GM23338 (cell line): ENCODE data around the gene LRBA. TPM values are rescaled to one million over a fixed set of nuclear protein-coding genes. Genes with fewer than 3 reads are reported as not detected.

ENCODE experiments used
- ATAC-seq: fragments of 200-7000 bp; cut with Tn5 transposase; 3 replicates; pipeline ENCODE4 v1.9.1; 2020
- DNase-seq: peaks from one replicate; pipeline ENCODE4 v3.0.0-alpha.2; 2015; ENCODE audit warnings: low spot score
- H2AFZ ChIP-seq: fragments of 200-600 bp; sonication (generic); 2 replicates; pipeline ENCODE4 v1.8.0; 2016; ENCODE audit warnings: antibody characterized with exemption, mild to moderate bottlenecking, moderate library complexity
- H3F3A ChIP-seq: fragments of 200-600 bp; sonication (generic); replicated peaks from 2 replicates; pipeline ENCODE4 v1.8.0; 2017; ENCODE audit warnings: antibody characterized with exemption, mixed run types, low read depth
- H3K27ac ChIP-seq: fragments of 200-600 bp; sonication (generic); 2 replicates; pipeline ENCODE4 v1.6.1; 2016; ENCODE audit warnings: low read depth
- H3K27me3 ChIP-seq: fragments of 200-600 bp; sonication (generic); 2 replicates; pipeline ENCODE4 v1.8.0; 2016; ENCODE audit warnings: mild to moderate bottlenecking, mixed run types, moderate library complexity; ENCODE audit not compliant: insufficient read depth
- H3K36me3 ChIP-seq: fragments of 200-600 bp; sonication (generic); 2 replicates; pipeline ENCODE4 v1.8.0; 2016; ENCODE audit warnings: mild to moderate bottlenecking; ENCODE audit not compliant: insufficient read depth
- H3K4me1 ChIP-seq: fragments of 200-600 bp; sonication (generic); 2 replicates; pipeline ENCODE4 v1.8.0; 2016; ENCODE audit warnings: mild to moderate bottlenecking, moderate library complexity; ENCODE audit not compliant: insufficient read depth
- H3K4me2 ChIP-seq: fragments of 200-600 bp; sonication (generic); 2 replicates; pipeline ENCODE4 v1.7.1; 2017; ENCODE audit warnings: mixed run types
- H3K4me3 ChIP-seq: fragments of 200-600 bp; sonication (generic); 2 replicates; pipeline ENCODE4 v1.6.1; 2016; ENCODE audit warnings: mixed run types
- H3K79me2 ChIP-seq: fragments of 200-600 bp; sonication (generic); replicated peaks from 2 replicates; pipeline ENCODE4 v1.8.0; 2017; ENCODE audit warnings: mild to moderate bottlenecking; ENCODE audit not compliant: insufficient read depth
- H3K9me2 ChIP-seq: fragments of 200-600 bp; sonication (generic); 2 replicates; pipeline ENCODE4 v1.8.0; 2017; ENCODE audit not compliant: insufficient read depth
- H4K20me1 ChIP-seq: fragments of 200-600 bp; sonication (generic); replicated peaks from 2 replicates; pipeline ENCODE4 v1.8.0; 2017; ENCODE audit warnings: mild to moderate bottlenecking; ENCODE audit not compliant: insufficient read depth
- H3K27ac Mint-ChIP-seq: 2 replicates; pipeline ENCODE4 v1.8.0; 2020; ENCODE audit warnings: inconsistent platforms, mild to moderate bottlenecking, moderate library complexity, mixed read lengths
- H3K27me3 Mint-ChIP-seq: 3 replicates; pipeline ENCODE4 v1.8.0; 2022; ENCODE audit warnings: low read depth, mild to moderate bottlenecking, moderate library complexity, mixed read lengths, inconsistent platforms; ENCODE audit not compliant: insufficient read depth, poor library complexity
- H3K36me3 Mint-ChIP-seq: 3 replicates; pipeline ENCODE4 v1.8.0; 2021; ENCODE audit warnings: low read depth, mild to moderate bottlenecking, inconsistent platforms, moderate library complexity, mixed read lengths
- H3K4me1 Mint-ChIP-seq: 3 replicates; pipeline ENCODE4 v1.8.0; 2020; ENCODE audit warnings: mild to moderate bottlenecking, inconsistent platforms, mixed read lengths
- H3K4me3 Mint-ChIP-seq: 3 replicates; pipeline ENCODE4 v1.8.0; 2021; ENCODE audit warnings: moderate library complexity, mild to moderate bottlenecking, inconsistent platforms, mixed read lengths
- H3K9me3 Mint-ChIP-seq: 3 replicates; pipeline ENCODE4 v1.8.0; 2020; ENCODE audit warnings: moderate library complexity, mild to moderate bottlenecking, inconsistent platforms, mixed read lengths
- CREB1 ChIP-seq: fragments of 250-450 bp; sonication (Bioruptor Pico); IDR thresholded peaks from 2 replicates; pipeline ENCODE4 v1.5.0; 2020; ENCODE audit warnings: low read depth, mild to moderate bottlenecking, moderate library complexity
- EZH2phosphoT487 ChIP-seq: fragments of 200-600 bp; sonication (generic); IDR thresholded peaks from one replicate; pipeline ENCODE4 v1.8.1; 2018; ENCODE audit warnings: antibody characterized with exemption; ENCODE audit not compliant: unreplicated experiment
- STAT1 ChIP-seq: IDR thresholded peaks from one replicate; pipeline ENCODE4 v1.6.1; 2016; ENCODE audit warnings: antibody characterized with exemption; ENCODE audit not compliant: unreplicated experiment
- ZNF114 ChIP-seq: fragments of 250-450 bp; sonication (Bioruptor Pico); IDR thresholded peaks from 2 replicates; pipeline ENCODE4 v1.5.0; 2020; ENCODE audit warnings: mild to moderate bottlenecking, moderate library complexity
- ZNF331 ChIP-seq: fragments of 250-450 bp; sonication (Bioruptor Pico); IDR thresholded peaks from 2 replicates; pipeline ENCODE4 v1.5.0; 2020; ENCODE audit warnings: low read depth, mild to moderate bottlenecking, moderate library complexity
- polyA plus RNA-seq: library from polyadenylated mRNA; unstranded; fragments of >200 nt; fragmentation: Nextera tagmentation; extraction: Ambion mirVana; gene quantifications from 2 replicates; pipeline ENCODE4 v1.2.1, GENCODE V29; 2016
- total RNA-seq: library from RNA; depleted of rRNA; stranded (reverse); fragments of >200 nt; shearing (Covaris generic); gene quantifications from 2 replicates; pipeline ENCODE4 v1.2.3, GENCODE V29; 2014
- TF ChIP-seq, protein P1 (sequence below), 2 experiments: fragments of 200-600 bp in 1 of 2; sonication (generic) in 1 of 2; conservative IDR thresholded peaks; 2 replicates each; pipeline versions ENCODE4 v1.5.1 to v1.6.1; 2016 to 2017; ENCODE audit warnings: antibody characterized with exemption in 2 of 2, low read depth in 2 of 2, mild to moderate bottlenecking in 2 of 2, moderate library complexity in 1 of 2
- TF ChIP-seq, protein P2 (sequence below): IDR thresholded peaks from one replicate; pipeline ENCODE4 v1.6.1; 2018; ENCODE audit warnings: antibody characterized with exemption; ENCODE audit not compliant: unreplicated experiment

LRBA gene
- total and polyA plus RNA-seq, 2 experiments from 2014 or later, result 23.3 to 126 TPM

DNA sequence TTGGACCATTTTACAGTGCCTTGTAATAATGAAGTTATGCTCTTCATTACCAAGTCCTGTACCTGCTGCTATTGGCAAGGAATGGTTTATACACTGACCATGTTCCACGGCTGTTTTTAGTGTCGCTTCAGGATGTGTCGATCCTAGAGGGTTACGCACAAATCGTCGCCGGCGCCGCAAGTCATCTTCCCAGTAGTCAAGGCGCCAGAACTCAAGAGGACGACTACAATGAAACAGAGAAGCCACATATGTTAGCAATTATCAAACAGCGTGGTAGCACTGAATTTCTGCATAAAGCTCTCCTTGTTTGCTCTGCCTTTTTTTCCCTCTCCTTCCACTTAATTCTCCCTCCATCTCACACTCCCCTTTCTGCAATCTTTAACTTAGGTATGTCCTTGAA is 416.2 kb downstream of the LRBA start:
- no peak overlapping the region for H3K4me2 ChIP-seq
- H3K4me1 ChIP-seq, result no peaks in the 10 kb centered on the region
- Mint-ChIP-seq H3K36me3 (no peaks in the 10 kb centered on the region; the same call in 2 of the 3 replicates), H3K9me3 (no peaks in the 10 kb centered on the region), H3K4me1 (peaks cover 2% of the 10 kb centered on the region; the same call in 2 of the 3 replicates), H3K4me3 (no peak overlapping the region), H3K27ac (no peak overlapping the region), H3K27me3 (no peaks in the 10 kb centered on the region)
- no peaks in the 10 kb centered on the region for H3K27me3 ChIP-seq
- DNase-seq (no peak), ATAC-seq (no peak)
- TF ChIP-seq ZNF331 (CRISPR knock-in tag) (no peak), EZH2phosphoT487 (no peak), ZNF114 (CRISPR knock-in tag) (no peak)
- H3K36me3 ChIP-seq, result no peaks in the 10 kb centered on the region
- no peaks in the 10 kb centered on the region for H3K9me2 ChIP-seq
- no peak overlapping the region for H2AFZ ChIP-seq
- no peak overlapping the region for H3K27ac ChIP-seq
- no peaks in the 10 kb centered on the region for H4K20me1 ChIP-seq
- H3K79me2 ChIP-seq, result no peaks in the 10 kb centered on the region
- no peak overlapping the region for H3K4me3 ChIP-seq
- H3F3A ChIP-seq, result no peaks in the 10 kb centered on the region

DNA sequence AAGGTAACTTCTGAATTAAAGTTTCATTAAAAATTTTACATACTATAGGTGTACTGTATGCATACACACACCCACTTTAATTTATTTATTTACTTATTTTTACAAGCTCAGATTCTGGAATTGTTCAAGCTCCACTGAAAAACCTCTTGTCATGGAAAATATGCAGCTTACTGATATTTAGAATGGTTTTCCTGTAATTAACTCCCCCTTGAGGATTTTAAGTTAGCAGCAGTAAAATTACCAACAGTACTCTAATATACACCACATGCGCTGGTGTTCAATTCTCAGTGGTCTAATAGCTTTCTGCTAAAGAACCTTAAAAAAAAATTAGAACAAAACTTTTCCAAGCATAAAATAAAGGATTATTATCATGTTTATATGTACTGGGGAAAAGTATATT is 421.1 kb downstream of the LRBA start:
- no peaks in the 10 kb centered on the region for H3K9me2 ChIP-seq
- H3K27me3 ChIP-seq, result no peaks in the 10 kb centered on the region
- ATAC-seq (no peak), DNase-seq (no peak)
- H3F3A ChIP-seq, result no peaks in the 10 kb centered on the region
- H3K4me2 ChIP-seq, result no peak overlapping the region
- H3K36me3 ChIP-seq, result no peaks in the 10 kb centered on the region
- Mint-ChIP-seq H3K36me3 (peaks cover 5% of the 10 kb centered on the region; the same call in 1 of the 3 replicates), H3K4me1 (peaks cover 17% of the 10 kb centered on the region), H3K27ac (no peak overlapping the region), H3K27me3 (peaks cover 7% of the 10 kb centered on the region), H3K9me3 (no peaks in the 10 kb centered on the region), H3K4me3 (no peak overlapping the region)
- H4K20me1 ChIP-seq, result no peaks in the 10 kb centered on the region
- no peak overlapping the region for H3K4me3 ChIP-seq
- no peak for TF ChIP-seq EZH2phosphoT487
- TF ChIP-seq, protein P1, sequence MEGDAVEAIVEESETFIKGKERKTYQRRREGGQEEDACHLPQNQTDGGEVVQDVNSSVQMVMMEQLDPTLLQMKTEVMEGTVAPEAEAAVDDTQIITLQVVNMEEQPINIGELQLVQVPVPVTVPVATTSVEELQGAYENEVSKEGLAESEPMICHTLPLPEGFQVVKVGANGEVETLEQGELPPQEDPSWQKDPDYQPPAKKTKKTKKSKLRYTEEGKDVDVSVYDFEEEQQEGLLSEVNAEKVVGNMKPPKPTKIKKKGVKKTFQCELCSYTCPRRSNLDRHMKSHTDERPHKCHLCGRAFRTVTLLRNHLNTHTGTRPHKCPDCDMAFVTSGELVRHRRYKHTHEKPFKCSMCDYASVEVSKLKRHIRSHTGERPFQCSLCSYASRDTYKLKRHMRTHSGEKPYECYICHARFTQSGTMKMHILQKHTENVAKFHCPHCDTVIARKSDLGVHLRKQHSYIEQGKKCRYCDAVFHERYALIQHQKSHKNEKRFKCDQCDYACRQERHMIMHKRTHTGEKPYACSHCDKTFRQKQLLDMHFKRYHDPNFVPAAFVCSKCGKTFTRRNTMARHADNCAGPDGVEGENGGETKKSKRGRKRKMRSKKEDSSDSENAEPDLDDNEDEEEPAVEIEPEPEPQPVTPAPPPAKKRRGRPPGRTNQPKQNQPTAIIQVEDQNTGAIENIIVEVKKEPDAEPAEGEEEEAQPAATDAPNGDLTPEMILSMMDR (conservative IDR thresholded peaks at IDR 0.05; ENCODE audit: low read depth in 2 of 2), result peak in 1 of 2 experiments; percentile 24; a peak in 2 of 4 replicates
- peaks cover 21% of the 10 kb centered on the region for H3K4me1 ChIP-seq
- H3K27ac ChIP-seq, result no peak overlapping the region
- H3K79me2 ChIP-seq, result no peaks in the 10 kb centered on the region
- H2AFZ ChIP-seq, result no peak overlapping the region

DNA sequence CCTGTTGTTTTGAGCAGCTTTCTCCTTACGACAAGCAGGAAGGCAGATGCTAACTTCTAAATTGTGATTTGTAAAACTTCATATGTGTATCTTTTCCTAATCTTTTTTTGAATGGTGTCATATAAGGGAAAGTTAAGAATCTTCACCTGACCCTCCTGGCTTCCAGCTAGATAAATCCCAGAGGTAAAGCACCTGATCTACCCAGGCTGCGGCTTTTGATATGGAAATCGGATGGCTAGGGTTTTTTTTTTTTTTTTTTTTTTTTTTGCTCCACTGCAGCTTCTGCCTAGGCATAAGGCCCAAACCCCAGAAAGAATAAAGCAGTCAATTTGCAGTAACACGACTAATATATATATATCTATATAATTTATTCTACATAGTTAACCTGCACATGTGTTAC is 423.2 kb downstream of the LRBA start:
- H3F3A ChIP-seq, result no peaks in the 10 kb centered on the region
- no peaks in the 10 kb centered on the region for H3K9me2 ChIP-seq
- no peak overlapping the region for H2AFZ ChIP-seq
- Mint-ChIP-seq H3K27me3 (peaks cover 7% of the 10 kb centered on the region), H3K4me3 (peak overlapping the region; percentile 61), H3K4me1 (peaks cover 17% of the 10 kb centered on the region), H3K36me3 (0 out of 3 replicates have a peak, but pooled peaks cover 5% of the 10 kb centered on the region), H3K9me3 (no peaks in the 10 kb centered on the region), H3K27ac (peak overlapping the region; percentile 33; the same call in 1 of the 2 replicates)
- H3K27ac ChIP-seq, result peak overlapping the region; percentile 39; the same call in 1 of the 2 replicates
- H4K20me1 ChIP-seq, result no peaks in the 10 kb centered on the region
- peak; percentile 73 for ATAC-seq
- H3K4me2 ChIP-seq, result peak overlapping the region; percentile 70
- H3K4me3 ChIP-seq, result peak overlapping the region; percentile 39
- peaks cover under 1% of the 10 kb centered on the region; the same call in 1 of the 2 replicates for H3K27me3 ChIP-seq
- H3K36me3 ChIP-seq, result no peaks in the 10 kb centered on the region
- peaks cover 21% of the 10 kb centered on the region for H3K4me1 ChIP-seq
- H3K79me2 ChIP-seq, result no peaks in the 10 kb centered on the region
- peak; percentile 63 for DNase-seq
- TF ChIP-seq CREB1 (no peak), STAT1 (no peak), ZNF331 (CRISPR knock-in tag) (no peak)
- TF ChIP-seq, protein P1 (conservative IDR thresholded peaks at IDR 0.05; ENCODE audit: low read depth in 2 of 2), result no peak
- TF ChIP-seq, protein P2, sequence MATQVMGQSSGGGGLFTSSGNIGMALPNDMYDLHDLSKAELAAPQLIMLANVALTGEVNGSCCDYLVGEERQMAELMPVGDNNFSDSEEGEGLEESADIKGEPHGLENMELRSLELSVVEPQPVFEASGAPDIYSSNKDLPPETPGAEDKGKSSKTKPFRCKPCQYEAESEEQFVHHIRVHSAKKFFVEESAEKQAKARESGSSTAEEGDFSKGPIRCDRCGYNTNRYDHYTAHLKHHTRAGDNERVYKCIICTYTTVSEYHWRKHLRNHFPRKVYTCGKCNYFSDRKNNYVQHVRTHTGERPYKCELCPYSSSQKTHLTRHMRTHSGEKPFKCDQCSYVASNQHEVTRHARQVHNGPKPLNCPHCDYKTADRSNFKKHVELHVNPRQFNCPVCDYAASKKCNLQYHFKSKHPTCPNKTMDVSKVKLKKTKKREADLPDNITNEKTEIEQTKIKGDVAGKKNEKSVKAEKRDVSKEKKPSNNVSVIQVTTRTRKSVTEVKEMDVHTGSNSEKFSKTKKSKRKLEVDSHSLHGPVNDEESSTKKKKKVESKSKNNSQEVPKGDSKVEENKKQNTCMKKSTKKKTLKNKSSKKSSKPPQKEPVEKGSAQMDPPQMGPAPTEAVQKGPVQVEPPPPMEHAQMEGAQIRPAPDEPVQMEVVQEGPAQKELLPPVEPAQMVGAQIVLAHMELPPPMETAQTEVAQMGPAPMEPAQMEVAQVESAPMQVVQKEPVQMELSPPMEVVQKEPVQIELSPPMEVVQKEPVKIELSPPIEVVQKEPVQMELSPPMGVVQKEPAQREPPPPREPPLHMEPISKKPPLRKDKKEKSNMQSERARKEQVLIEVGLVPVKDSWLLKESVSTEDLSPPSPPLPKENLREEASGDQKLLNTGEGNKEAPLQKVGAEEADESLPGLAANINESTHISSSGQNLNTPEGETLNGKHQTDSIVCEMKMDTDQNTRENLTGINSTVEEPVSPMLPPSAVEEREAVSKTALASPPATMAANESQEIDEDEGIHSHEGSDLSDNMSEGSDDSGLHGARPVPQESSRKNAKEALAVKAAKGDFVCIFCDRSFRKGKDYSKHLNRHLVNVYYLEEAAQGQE, result no peak
